Measurements from ENCODE around the gene RNF149. TPM values are rescaled to one million over a fixed set of nuclear protein-coding genes. Genes with fewer than 3 reads are reported as not detected.

The RNF149 gene
- total and polyA plus RNA-seq, 2 donors (not counting 3 experiments of a cell fraction or from before 2014, with no cell fraction given): 31.3 to 66.6 TPM

DNA sequence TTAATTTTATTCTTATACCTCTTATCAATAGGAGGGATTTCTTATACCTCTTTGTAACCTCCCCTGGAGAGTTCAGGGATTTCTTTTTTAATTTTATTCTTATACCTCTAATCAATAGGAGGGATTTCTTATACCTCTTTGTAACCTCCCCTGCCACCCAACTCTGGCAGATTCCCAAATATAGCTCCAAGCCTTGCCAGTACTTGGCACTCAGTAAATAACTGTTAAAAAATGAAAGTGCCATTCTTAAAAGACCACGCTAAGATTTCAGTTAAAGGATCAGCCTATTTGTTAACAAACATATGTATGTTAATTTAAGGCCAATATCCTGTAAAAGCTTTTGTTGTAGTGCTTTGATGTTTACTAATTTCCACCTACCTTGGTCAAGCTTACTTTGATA, 4.8 kb downstream of the RNF149 start:
- Histone ChIP-seq H3K4me1 (ENCODE audit: control insufficient read depth, extremely low read depth, insufficient read depth, low read length) (peaks cover 19% of the 10 kb centered on the region), H4K20me1 (replicated peaks; ENCODE audit: control insufficient read depth, extremely low read depth, insufficient read depth, low read length) (peaks cover 6% of the 10 kb centered on the region), H3K36me3 (ENCODE audit: control insufficient read depth in 2 of 2, extremely low read depth in 1 of 2, insufficient read depth in 2 of 2, low read length in 2 of 2) (no peaks in the 10 kb centered on the region), H3K4me3 (replicated peaks in 1 of 3; ENCODE audit: insufficient read depth in 1 of 3, low read depth in 1 of 3, low read length in 3 of 3) (no peak overlapping the region), H2AFZ (ENCODE audit: low read depth, low read length) (no peak overlapping the region), H3K27ac (ENCODE audit: insufficient read depth, low read depth, low read length) (no peak overlapping the region), H3K9me3 (replicated peaks; ENCODE audit: control insufficient read depth, insufficient read depth, low read length) (no peaks in the 10 kb centered on the region), H3K27me3 (ENCODE audit: control insufficient read depth in 2 of 2, insufficient read depth in 2 of 2, low read length in 2 of 2) (no peaks in the 10 kb centered on the region), H3K4me2 (ENCODE audit: insufficient read depth, low read length) (no peak overlapping the region), H3K79me2 (ENCODE audit: control insufficient read depth, insufficient read depth, low read length) (peaks cover 98% of the 10 kb centered on the region), H3K9me1 (replicated peaks; ENCODE audit: control insufficient read depth, extremely low read depth, insufficient read depth, low read length) (no peaks in the 10 kb centered on the region), H3K9ac (replicated peaks; ENCODE audit: extremely low read depth, insufficient read depth, low read length) (no peak overlapping the region)
- intact Hi-C loops (cut with micrococcal nuclease) (no loop called here), dilution Hi-C loops (cut with MboI; ENCODE audit: extremely low pct_ligation_motif_present, low sequenced_read_pairs) (no loop called here)
- DNase-seq (ENCODE audit: low read depth, low spot score): no peak
- TF ChIP-seq FOS (IDR thresholded peaks at IDR 0.05; ENCODE audit: borderline replicate concordance, insufficient read depth, low read length): no peak
- no peak for TF ChIP-seq POLR2A (IDR thresholded peaks at IDR 0.05; ENCODE audit: low read depth, low read length)
- no peak for TF ChIP-seq POLR2AphosphoS5 (IDR thresholded peaks at IDR 0.05; ENCODE audit: insufficient read depth, low read depth, low read length)
- TF ChIP-seq GATA2 (IDR thresholded peaks at IDR 0.05; ENCODE audit: insufficient read depth, insufficient read length, low read depth, low read length): no peak
- TF ChIP-seq, protein P1, sequence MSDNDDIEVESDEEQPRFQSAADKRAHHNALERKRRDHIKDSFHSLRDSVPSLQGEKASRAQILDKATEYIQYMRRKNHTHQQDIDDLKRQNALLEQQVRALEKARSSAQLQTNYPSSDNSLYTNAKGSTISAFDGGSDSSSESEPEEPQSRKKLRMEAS (IDR thresholded peaks at IDR 0.05; ENCODE audit: insufficient read depth, insufficient read length): no peak
- no peak for TF ChIP-seq EZH2 (IDR thresholded peaks at IDR 0.05; ENCODE audit: borderline replicate concordance, low read depth, low read length, severe bottlenecking)
- TF ChIP-seq, protein P2, sequence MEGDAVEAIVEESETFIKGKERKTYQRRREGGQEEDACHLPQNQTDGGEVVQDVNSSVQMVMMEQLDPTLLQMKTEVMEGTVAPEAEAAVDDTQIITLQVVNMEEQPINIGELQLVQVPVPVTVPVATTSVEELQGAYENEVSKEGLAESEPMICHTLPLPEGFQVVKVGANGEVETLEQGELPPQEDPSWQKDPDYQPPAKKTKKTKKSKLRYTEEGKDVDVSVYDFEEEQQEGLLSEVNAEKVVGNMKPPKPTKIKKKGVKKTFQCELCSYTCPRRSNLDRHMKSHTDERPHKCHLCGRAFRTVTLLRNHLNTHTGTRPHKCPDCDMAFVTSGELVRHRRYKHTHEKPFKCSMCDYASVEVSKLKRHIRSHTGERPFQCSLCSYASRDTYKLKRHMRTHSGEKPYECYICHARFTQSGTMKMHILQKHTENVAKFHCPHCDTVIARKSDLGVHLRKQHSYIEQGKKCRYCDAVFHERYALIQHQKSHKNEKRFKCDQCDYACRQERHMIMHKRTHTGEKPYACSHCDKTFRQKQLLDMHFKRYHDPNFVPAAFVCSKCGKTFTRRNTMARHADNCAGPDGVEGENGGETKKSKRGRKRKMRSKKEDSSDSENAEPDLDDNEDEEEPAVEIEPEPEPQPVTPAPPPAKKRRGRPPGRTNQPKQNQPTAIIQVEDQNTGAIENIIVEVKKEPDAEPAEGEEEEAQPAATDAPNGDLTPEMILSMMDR (IDR thresholded peaks at IDR 0.05; ENCODE audit: extremely low read depth in 1 of 2, insufficient read depth in 1 of 2, low read depth in 1 of 2, low read length in 2 of 2): no peak
- TF ChIP-seq JUN (IDR thresholded peaks at IDR 0.05; ENCODE audit: borderline replicate concordance, insufficient read depth, insufficient read length, low read depth): no peak
- no peak for TF ChIP-seq MYC (IDR thresholded peaks at IDR 0.05; ENCODE audit: low read depth, low read length)
- ChIA-PET POLR2A (no interaction called here), CTCF (no interaction called here)
- no peak for FAIRE-seq
- BruUV-seq (replicated peaks): no TSS peak

Measured in endothelial cell of umbilical vein (primary cell).